NCI-H2171 (cell line): ENCODE results near the gene SPDYE6.
"Not testable (repeated sequence)": the region's sequence is repeated elsewhere in the genome, so short reads cannot be mapped to it uniquely, and the experiment has no call there.

Experiments
- DNase-seq: peaks from one replicate; lab custom pipeline; 2025; lab: John Stamatoyannopoulos, UW

The SPDYE6 gene

DNA sequence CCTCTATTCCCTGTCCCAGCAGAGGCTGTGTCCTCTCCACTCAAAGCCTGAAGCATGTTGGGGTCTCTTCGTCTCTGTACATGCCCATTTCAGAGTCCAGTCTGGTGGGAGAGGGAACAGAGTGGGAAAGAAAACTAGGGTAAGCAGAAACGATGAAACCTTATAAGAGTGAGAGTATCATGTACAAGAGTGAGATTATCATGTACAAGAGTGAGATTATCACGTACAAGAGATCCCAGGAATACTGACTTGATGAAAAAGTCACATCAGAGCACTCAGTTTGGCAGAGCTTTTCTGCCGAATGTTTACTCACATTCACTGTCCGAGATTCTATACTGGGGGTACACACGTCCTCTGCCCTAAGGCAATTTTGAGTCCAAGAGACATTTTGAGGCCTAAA, at the start of gene SPDYE6:
Gene SPDYE6, minus strand, starts transcription at position 101 of the 400 bp plus-strand sequence. CDS start 421 bp downstream, outside the sequence.
- not testable (repeated sequence) for DNase-seq

DNA sequence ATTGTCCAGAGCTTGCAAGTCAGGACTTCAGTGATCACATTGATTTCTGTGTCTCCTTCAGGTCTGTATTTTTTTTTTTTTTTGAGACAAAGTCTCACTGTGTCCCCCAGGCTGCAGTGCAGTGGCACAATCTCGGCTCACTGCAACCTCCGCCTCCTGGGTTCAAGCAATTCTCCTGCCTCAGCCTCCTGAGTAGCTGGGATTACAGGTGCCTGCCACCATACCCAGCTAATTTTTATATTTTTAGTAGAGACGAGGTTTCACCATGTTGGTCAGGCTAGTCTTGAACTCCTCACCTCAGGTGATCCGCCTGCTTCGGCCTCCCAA, 48.6 kb upstream of the SPDYE6 start:
- not testable (repeated sequence) for DNase-seq

DNA sequence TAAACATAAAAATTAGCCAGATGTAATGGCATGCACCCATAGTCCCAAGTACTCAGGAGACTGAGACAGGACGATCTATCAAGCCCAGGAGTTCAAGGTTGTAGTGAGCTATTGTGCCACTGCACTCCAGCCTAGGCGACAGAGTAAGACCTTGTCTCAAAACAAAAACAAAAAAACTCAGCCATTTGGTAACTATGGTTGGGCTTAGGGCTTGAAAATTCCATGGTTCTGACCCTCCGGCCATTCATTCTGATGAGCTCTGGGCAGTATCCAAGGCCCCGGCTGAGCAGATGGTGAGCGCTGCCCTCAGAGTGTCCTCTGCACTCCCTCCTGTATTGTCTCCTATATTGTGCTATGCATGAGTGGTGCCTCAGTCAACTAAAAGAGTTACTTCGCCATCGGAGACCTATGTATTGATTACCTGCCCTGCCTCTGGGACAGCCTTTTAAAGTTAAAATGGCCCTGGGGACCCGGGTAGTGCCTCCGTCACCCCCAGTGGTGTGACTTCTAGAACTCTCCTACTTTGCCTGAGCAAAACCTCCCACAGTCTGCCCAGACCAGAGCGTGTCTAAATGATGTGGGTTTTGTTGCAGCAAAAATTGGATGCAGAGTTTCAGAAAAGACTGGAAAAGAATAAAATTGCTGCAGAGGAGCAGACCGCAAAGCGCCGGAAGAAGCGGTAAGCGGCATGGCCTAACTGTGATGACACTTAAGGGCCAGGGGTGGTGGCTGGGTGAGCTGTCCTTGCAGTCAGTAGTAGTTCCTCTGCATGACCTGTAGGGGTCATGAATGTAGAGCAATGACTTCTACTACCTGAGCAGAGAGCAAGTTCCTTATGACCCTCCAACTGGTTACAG, 48.0 kb upstream of the SPDYE6 start:
- peak; percentile 5 for DNase-seq

DNA sequence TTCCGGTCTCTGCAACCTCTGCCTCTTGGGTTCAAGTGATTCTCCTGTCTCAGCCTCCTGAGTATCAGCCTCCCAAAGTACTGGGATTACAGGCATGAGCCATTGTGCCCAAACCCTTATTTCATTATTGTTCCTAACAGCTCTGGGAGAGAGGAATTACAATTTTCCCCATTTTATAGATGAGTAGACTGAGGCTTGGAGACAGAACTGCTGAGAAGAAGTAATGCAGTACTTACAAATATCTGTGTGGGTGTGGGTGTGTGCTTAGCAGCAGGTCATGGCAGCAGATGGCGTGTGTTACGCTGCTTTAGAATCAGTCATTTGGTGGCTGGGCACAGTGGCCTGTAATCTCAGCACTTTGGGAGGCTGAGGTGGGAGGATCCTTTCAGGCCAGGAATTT, 47.3 kb upstream of the SPDYE6 start:
- DNase-seq = no peak

- DNase-seq = no peak
Observed at GRCh38 chr7:102400360-102400759, 44.1 kb upstream of the SPDYE6 start.

DNA sequence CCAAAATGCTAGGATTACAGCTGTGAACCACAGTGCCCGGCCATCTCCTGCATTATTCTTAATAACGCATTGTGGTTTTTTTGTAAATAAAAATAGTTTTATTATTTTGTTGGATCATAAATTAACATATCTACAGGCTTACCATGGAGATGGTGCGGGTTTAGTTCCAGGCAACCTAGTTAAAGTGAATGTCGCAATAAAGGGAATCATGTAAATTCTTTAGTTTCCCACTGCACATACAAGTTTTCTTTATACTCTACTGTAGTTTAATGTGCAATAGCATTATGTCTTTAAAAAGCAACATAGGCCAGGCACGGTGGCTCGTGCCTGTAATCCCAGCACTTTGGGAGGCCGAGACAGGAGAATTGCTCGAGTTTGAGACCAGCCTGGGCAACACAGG, 42.3 kb upstream of the SPDYE6 start:
- no peak for DNase-seq

GRCh38 chr7:102396710-102397019, 40.4 kb upstream of the SPDYE6 start:
- no peak for DNase-seq

- peak; percentile 95 for DNase-seq
Observed at GRCh38 chr7:102395873-102396709, 39.8 kb upstream of the SPDYE6 start, which contains the start of gene PRKRIP1. TSS of gene PRKRIP1 (plus strand) at chr7:102396363. CDS start at chr7:102396412, 49 bp downstream.

GRCh38 chr7:102395592-102395872, 39.3 kb upstream of the SPDYE6 start:
- DNase-seq = no peak

DNA sequence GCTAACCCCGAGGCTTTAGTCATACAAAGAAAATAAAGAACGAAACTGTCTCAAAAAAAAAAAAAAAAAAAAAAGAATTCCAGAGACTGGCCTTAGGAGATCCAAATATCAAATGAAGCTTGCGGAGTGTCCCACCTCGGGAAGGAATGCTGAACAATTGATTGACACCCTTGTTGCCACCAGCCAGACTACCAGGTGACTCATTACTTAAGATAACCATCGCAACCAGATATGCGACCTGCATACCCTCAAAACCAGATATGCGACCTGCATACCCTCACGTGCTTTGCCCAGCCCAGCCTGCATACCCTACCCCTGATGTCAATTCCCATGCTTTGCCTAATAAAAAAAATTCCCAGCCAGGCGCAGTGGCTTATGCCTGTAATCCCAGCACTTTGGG, 37.2 kb upstream of the SPDYE6 start:
- no peak for DNase-seq

- DNase-seq = no peak
Observed at GRCh38 chr7:102392330-102392729, 36.1 kb upstream of the SPDYE6 start.

DNA sequence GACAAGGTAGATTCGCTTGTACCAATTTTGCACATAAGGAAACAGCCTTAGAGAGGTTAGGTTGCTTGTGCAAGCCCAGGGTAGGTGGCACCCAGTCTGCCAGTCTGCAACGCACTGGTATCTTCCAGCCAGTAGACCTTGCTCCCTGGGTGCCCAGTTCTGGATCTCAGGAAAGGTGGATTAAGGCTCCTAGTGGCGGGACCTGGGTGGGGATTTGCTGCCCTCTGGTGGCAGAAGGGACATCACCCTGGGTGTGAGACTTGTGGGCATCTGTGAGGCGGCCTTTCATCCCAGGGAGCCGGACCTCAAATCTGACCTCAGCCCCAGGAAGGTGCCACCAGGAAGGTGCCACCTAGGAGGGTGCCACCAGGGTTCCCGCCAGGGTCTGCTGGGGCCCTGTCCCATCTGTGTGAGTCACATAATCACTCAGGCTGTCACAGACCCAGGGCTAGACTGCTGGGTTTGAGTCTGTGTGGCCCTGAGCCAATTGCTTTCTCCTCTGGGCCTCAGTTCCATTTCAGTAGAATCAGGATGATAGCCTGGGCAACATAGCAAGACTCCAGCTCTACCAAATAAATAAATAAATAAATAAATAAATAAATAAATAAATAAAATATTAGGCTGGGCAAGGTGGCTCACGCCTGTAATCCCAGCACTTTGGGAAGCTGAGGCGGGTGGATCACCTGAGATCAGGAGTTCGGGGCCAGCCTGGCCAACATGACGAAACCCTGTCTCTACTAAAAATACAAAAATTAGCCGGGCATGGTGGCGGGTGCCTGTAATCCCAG, 34.6 kb upstream of the SPDYE6 start:
- peak; percentile 62 for DNase-seq

GRCh38 chr7:102389810-102390209, 33.6 kb upstream of the SPDYE6 start:
- DNase-seq = no peak

GRCh38 chr7:102387064-102387463, 30.8 kb upstream of the SPDYE6 start:
- DNase-seq = no peak

DNA sequence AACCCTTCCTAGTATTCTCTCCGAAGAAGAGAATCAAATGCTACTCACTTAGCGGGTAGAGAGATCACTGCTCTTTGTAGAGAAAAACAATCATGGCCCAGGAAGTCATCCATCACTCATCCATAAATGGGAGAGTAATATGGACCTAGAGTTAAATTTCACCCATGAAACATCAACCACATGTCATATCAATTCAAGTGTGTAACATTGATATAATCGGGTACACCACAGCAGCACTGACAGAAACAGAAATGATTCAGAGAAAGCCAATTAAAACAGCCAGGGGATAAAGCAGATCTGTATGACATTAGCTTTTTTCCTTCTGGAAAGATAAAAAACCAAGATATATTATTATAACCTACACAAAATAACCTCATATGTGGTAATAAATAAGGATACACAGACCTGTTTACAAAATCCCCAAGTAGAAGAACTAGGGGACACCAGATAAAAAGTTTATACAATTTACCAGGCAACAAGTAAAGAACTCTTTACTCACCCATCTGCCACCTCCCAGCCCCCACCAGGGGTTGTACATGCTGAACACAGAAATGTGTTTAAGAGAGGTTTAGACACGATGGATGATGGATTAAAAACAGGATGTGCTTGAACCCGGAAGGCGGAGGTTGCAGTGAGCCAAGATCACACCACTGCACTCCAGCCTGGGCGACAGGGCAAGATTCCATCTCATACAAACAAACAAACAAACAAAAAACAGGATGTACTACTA, 25.6 kb upstream of the SPDYE6 start:
- DNase-seq = not testable (repeated sequence)

GRCh38 chr7:102380837-102381236, 24.6 kb upstream of the SPDYE6 start:
- not testable (repeated sequence) for DNase-seq

- DNase-seq = no peak
Observed at GRCh38 chr7:102376964-102377466, 20.8 kb upstream of the SPDYE6 start.

DNA sequence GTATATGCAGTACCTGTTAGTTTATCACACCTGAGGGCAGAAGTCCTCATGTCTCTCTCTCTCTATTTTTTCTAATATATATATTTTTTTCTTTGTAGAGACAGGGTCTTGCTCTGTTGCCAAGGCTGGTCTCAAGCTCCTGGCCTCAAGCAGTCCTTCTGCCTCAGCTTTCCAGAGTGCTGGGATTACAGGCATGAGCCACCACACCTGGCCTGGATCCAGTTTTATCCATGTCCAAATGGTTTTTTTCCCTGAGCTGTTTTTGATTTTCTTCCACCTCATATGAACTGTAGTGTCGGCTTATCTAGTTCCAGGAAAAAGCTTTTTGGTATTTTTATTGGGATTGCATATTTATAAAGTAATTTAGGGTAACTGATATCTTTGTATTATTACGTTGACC, 16.6 kb upstream of the SPDYE6 start:
- DNase-seq = not testable (repeated sequence)

- DNase-seq = not testable (repeated sequence)
Observed at GRCh38 chr7:102370038-102370437, 13.8 kb upstream of the SPDYE6 start.

GRCh38 chr7:102365390-102365789, 9.1 kb upstream of the SPDYE6 start:
- DNase-seq = not testable (repeated sequence)

- DNase-seq = not testable (repeated sequence)
Observed at GRCh38 chr7:102364394-102364886, 8.2 kb upstream of the SPDYE6 start.
